Heart left ventricle (tissue), 16 donors: ENCODE measurements around the gene SEC14L1. TPM values are rescaled to one million over a fixed set of nuclear protein-coding genes. Genes with fewer than 3 reads are reported as not detected.
A peak's percentile ranks its signal among the peaks of the same experiment; 100 is the strongest.
"Not testable (repeated sequence)": the region's sequence is repeated elsewhere in the genome, so short reads cannot be mapped to it uniquely, and the experiment has no call there.

ENCODE experiments used
- ATAC-seq, 4 donors: fragments of 200-7000 bp; cut with Tn5 transposase; one replicate each; pipeline ENCODE4 v1.9.1; 2020 to 2022; ENCODE audit warnings: moderate library complexity in 4 of 4, mild to moderate bottlenecking in 3 of 4, moderate number of reproducible peaks in 1 of 4
- DNase-seq, 5 donors: peaks; one replicate each; pipeline ENCODE4 v3.0.0-alpha.2; 2020
- H3K27ac ChIP-seq, 12 donors: fragments of 200-600 bp; sonication (generic) in 4 of 12; one replicate each; pipeline versions ENCODE4 v1.5.0 to v1.8.0; 2016 to 2022; ENCODE audit warnings: mild to moderate bottlenecking in 2 of 12
- H3K27me3 ChIP-seq, 9 donors: fragments of 200-600 bp; sonication (generic) in 2 of 9; one replicate each; pipeline versions ENCODE4 v1.5.1 to v1.8.0; 2016 to 2022; ENCODE audit warnings: mild to moderate bottlenecking in 3 of 9
- H3K36me3 ChIP-seq, 9 donors: fragments of 200-600 bp; sonication (generic) in 2 of 9; one replicate each; pipeline versions ENCODE4 v1.5.0 to v1.8.0; 2018 to 2022; ENCODE audit warnings: mild to moderate bottlenecking in 2 of 9
- H3K4me1 ChIP-seq, 12 donors: fragments of 200-600 bp; sonication (generic) in 4 of 12; one replicate each; pipeline versions ENCODE4 v1.5.0 to v1.8.0; 2016 to 2022; ENCODE audit warnings: mild to moderate bottlenecking in 3 of 12
- H3K4me3 ChIP-seq, 12 donors: fragments of 200-600 bp; sonication (generic) in 4 of 12; one replicate each; pipeline versions ENCODE4 v1.5.0 to v1.8.0; 2017 to 2022; ENCODE audit warnings: mild to moderate bottlenecking in 9 of 12, moderate library complexity in 4 of 12
- H3K9me3 ChIP-seq, 12 donors: fragments of 200-600 bp; sonication (generic) in 4 of 12; one replicate each; pipeline versions ENCODE4 v1.5.0 to v1.8.0; 2016 to 2022; ENCODE audit warnings: mild to moderate bottlenecking in 1 of 12
- POLR2A ChIP-seq, 2 donors: fragments of 450-650 bp; IDR thresholded peaks; one replicate each; pipeline ENCODE4 v1.6.1; 2017; ENCODE audit warnings: antibody characterized with exemption in 2 of 2, mild to moderate bottlenecking in 2 of 2, moderate library complexity in 2 of 2
- WGBS, 4 donors: extraction: QIAGEN DNeasy Blood & Tissue Kit in 2 of 4; methylation state at CpG; one replicate each; pipeline versions ENCODE4 v1.1.5 to v1.1.7; 2013 to 2018; 5-methylcytosine and 5-hydroxymethylcytosine counted together
- intact Hi-C, 10 donors: fragments of 100-400 bp; cut with DNase I; formaldehyde crosslinking; loops; one replicate each; pipeline versions ENCODE4 v1.11.1 to v1.14.2; 2022
- polyA plus RNA-seq, 2 donors: library from polyadenylated mRNA; stranded (reverse); fragments of 200-250 nt; gene quantifications; one replicate each; pipeline ENCODE4 v1.2.3, GENCODE V29; 2013
- total RNA-seq, 9 donors: library from RNA; depleted of rRNA in 2 of 9; stranded (reverse); fragments of >200 nt in 2 of 9; fragmentation: NEBNext Ultra II Directional in 3 of 9; extraction: Animal tissue kit (Norgen Biotek cat#: 25700) in 3 of 9; gene quantifications; one replicate each; pipeline versions ENCODE4 v1.1.0 to v1.2.4, GENCODE V29; 2016 to 2023
- TF ChIP-seq, protein P1 (sequence below), 12 donors: fragments of 200-600 bp; sonication (generic) in 4 of 12; IDR thresholded peaks; one replicate each; pipeline versions ENCODE4 v1.5.0 to v1.8.0; 2018 to 2022; ENCODE audit warnings: antibody characterized with exemption in 12 of 12, mild to moderate bottlenecking in 5 of 12
- donor health status: ischemic (EF 13 %, LVEDD 7.1; RV severe dilation, severe dysfunction).
- donor health status: healthy with polysubstance abuse.
- donor health status: DM: no; HTN: yes; CAD: no.
- donor health status: DM: no; HTN: no; CAD: no.
- donor health status: ischemic (EF 25% LVEDD 6.9; RV normal size, moderate dysfunction).
- donor health status: ischemic (EF 25% LVEDD 5.7; RV mildly dilated, moderate dysfunction).
- donor health status: healthy.
- donor health status: DM: yes; HTN: yes; CAD: no.
- donor health status: ischemic (EF 35%, LVEDD 5.7; RV mildly dilated, moderate dysfunction).
- donor health status: nonischemic (EF 11% LVEDD 7.7; RV severe dilation, severe dysfunction).
- donor health status: DM: yes; HTN: yes; CAD: no.
- donor health status: PGD.
- donor health status: ischemic (EF 29% LVEDD 5.4; RV normal size, mild dysfunction).
- donor health status: nonischemic (EF 23%, LVEDD 6.1; RV moderate dilation, normal function).

The SEC14L1 gene
- total and polyA plus RNA-seq, 11 donors: 26.6 to 116 (median 53.7) TPM

DNA sequence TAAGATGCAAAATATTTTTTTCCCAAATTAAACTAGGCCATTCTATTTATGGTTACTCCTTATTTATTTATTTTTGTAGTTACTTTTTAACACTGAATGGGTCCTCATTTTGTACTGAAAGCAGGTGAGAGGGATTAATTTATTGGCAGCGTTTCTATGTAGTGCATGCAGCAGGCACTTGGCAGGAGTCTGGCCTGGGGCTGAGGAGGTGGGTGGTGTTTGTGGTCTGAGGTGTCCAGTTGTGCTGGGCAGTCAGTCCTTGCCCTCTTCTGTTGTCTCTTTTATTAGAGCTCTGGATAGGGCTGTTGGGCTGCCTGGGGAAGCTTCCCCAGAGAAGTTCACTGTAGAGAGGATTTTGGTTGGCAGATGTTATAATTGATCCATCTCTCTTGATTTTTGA is 12.7 kb downstream of the SEC14L1 start:
- H3K27me3 ChIP-seq: no peaks in the 10 kb centered on the region
- H3K36me3 ChIP-seq: peaks cover 0 to 62% (median 14%) of the 10 kb centered on the region in 9 donors
- no peaks in the 10 kb centered on the region for H3K9me3 ChIP-seq
- peaks cover 4 to 88% (median 56%) of the 10 kb centered on the region in 12 donors for H3K4me1 ChIP-seq
- WGBS, 4 donors: 34 to 46% (median 40%) methylated on average over 1 of the region's 1 CpG
- no peak for DNase-seq
- peak overlapping the region in 1 of 12 donors; percentile 2 for H3K4me3 ChIP-seq
- TF ChIP-seq, protein P1, sequence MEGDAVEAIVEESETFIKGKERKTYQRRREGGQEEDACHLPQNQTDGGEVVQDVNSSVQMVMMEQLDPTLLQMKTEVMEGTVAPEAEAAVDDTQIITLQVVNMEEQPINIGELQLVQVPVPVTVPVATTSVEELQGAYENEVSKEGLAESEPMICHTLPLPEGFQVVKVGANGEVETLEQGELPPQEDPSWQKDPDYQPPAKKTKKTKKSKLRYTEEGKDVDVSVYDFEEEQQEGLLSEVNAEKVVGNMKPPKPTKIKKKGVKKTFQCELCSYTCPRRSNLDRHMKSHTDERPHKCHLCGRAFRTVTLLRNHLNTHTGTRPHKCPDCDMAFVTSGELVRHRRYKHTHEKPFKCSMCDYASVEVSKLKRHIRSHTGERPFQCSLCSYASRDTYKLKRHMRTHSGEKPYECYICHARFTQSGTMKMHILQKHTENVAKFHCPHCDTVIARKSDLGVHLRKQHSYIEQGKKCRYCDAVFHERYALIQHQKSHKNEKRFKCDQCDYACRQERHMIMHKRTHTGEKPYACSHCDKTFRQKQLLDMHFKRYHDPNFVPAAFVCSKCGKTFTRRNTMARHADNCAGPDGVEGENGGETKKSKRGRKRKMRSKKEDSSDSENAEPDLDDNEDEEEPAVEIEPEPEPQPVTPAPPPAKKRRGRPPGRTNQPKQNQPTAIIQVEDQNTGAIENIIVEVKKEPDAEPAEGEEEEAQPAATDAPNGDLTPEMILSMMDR (IDR thresholded peaks at IDR 0.05): no peak
- TF ChIP-seq POLR2A (IDR thresholded peaks at IDR 0.05): no peak
- intact Hi-C loops: loop anchor here in 2 of 10 donors (5.0 kb wide), 2 partner anchors 34 to 39 kb away; no protein-coding TSS in a partner anchor
- H3K27ac ChIP-seq: peak overlapping the region in 7 of 12 donors; percentile 28 to 87 (median 40)
- ATAC-seq: no peak

DNA sequence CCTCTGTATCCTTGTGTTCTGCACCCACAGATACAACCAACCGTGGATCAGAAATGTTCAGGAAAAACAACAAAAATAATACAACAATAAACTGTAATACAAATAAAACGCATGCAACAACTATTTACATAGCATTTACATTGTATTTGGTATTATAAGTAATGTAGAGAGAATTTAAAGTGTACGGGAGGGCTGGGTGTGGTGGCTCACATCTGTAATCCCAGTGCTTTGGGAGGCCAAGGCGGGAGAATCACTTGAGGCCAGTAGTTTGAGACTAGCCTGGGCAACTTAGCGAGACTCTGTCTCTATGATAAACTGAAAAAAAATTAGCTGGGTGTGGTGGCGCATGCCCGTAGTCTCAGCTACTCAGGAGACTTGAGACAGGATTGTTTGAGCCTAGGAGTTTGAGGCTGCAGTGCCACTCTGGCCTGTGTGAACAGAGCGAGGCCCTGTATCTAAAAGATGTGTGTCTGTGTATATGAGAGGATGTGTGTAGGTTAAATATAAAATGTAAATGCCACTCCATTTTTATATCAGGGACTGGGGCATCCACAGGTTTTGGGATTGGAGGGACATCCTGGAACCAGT is 13.3 kb downstream of the SEC14L1 start:
- Histone ChIP-seq H3K4me1 (peaks cover 3 to 84% (median 50%) of the 10 kb centered on the region in 12 donors), H3K27me3 (no peaks in the 10 kb centered on the region), H3K36me3 (peaks cover 0 to 56% (median 11%) of the 10 kb centered on the region in 9 donors), H3K27ac (peak overlapping the region in 6 of 12 donors; percentile 9 to 41 (median 31)), H3K9me3 (no peaks in the 10 kb centered on the region), H3K4me3 (no peak overlapping the region)
- DNase-seq (no peak), ATAC-seq (peak in 1 of 4 donors; percentile 25)
- WGBS, 4 donors: 75 to 81% (median 78%) methylated on average over 8 of the region's 8 CpGs
- intact Hi-C loops: loop anchor here in 2 of 10 donors (5.0 kb wide), 2 partner anchors 33 to 38 kb away; no protein-coding TSS in a partner anchor
- no peak for TF ChIP-seq POLR2A (IDR thresholded peaks at IDR 0.05)
- TF ChIP-seq, protein P1 (IDR thresholded peaks at IDR 0.05): no peak

DNA sequence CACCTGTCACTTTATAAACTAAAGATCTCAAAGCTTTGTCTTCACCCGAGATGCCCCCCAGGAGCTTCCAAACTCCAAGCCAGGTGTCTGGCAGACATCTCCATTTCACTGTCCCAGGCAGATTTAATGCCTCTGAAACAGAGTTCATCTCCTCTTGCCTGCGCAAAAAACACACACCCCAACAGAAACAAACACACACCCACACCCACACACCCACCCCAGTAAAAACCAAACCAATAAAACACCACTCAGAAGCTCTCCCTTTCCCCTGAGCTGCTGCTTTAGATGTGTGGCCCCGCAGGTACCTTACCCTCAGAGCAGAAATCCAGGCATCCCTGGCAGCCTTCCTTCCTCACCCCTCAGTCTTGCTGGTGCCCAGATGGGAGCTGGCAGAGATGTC is 14.4 kb downstream of the SEC14L1 start:
- TF ChIP-seq POLR2A (IDR thresholded peaks at IDR 0.05): no peak
- no peak for DNase-seq
- H3K4me1 ChIP-seq: peaks cover 4 to 80% (median 51%) of the 10 kb centered on the region in 12 donors
- no peaks in the 10 kb centered on the region for H3K9me3 ChIP-seq
- 63 to 77% (median 71%) methylated on average over 3 of the region's 3 CpGs for WGBS, 4 donors
- peak overlapping the region in 4 of 12 donors; percentile 6 to 41 (median 25) for H3K27ac ChIP-seq
- no peak for ATAC-seq
- no peaks in the 10 kb centered on the region for H3K27me3 ChIP-seq
- intact Hi-C loops: loop anchor here in 1 of 10 donors (5.0 kb wide), 1 partner anchor 47 kb away; no protein-coding TSS in a partner anchor
- H3K36me3 ChIP-seq: peaks cover 0 to 46% (median 6%) of the 10 kb centered on the region in 9 donors
- H3K4me3 ChIP-seq: no peak overlapping the region

DNA sequence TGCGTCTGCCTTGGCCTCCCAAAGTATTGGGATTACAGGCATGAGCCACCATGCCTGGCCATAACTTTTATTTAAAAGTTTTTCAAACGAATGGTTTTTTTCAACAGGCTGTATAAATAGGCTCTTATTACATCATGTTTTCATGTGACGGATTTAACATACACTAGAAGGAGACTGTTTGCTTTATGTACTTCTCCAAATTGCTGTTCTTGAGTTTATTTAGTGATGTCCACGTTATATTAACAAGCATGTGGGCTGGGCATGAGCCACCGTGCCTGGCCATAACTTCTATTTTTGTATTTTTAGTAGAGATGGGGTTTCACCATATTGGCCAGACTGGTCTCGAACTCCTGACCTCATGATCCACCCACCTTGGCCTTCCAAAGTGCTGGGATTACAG is 17.0 kb downstream of the SEC14L1 start:
- DNase-seq, H3K27me3 ChIP-seq, H3K4me3 ChIP-seq, ATAC-seq, H3K9me3 ChIP-seq, H3K27ac ChIP-seq: not testable (repeated sequence)
- H3K4me1 ChIP-seq: peaks cover 9 to 76% (median 58%) of the 10 kb centered on the region in 12 donors
- intact Hi-C loops: loop anchor here in 1 of 10 donors (5.0 kb wide), 1 partner anchor 45 kb away; no protein-coding TSS in a partner anchor
- 67 to 77% (median 75%) methylated on average over 6 of the region's 6 CpGs for WGBS, 4 donors
- H3K36me3 ChIP-seq: peaks cover 0 to 25% (median 0%) of the 10 kb centered on the region in 9 donors

DNA sequence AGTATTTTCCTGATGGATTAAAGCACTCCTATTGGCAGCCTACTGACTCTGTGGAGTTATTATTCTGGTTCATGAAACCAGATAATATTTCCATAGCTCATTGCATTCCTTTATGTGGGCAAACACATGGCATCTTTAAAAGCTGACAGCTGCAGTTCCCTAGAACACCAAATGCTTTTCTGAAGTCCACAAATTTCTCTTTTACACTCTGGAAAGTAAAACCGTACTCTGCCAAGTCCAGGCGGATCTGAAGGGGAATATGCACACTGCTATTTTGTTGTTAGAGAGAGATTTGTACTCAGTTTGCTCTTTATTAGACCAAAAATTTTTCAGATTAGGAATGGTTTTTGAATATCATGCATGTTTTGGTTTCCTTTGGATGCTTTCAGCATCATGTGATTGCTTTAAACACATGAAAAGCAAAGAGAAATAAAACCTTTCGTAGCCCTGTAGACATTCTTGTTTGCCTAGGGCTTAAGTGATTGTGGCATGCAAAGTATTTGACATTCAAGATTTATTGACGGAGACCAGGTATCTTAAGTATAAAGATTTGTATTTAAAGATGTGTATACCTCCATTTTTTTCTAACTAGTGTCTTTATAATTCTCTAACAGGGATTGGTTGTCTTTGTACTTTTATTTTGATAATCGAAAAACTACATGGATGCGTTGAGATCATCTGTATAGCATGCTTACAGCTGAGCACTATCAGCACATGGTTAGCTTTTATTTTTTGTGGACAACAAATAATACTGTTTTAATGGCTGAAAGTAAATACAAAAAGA is 19.5 kb downstream of the SEC14L1 start:
- H3K36me3 ChIP-seq: peaks cover 0 to 22% (median 0%) of the 10 kb centered on the region in 9 donors
- H3K27me3 ChIP-seq: no peaks in the 10 kb centered on the region
- no peaks in the 10 kb centered on the region for H3K9me3 ChIP-seq
- no peak for ATAC-seq
- intact Hi-C loops: loop anchor here in 1 of 10 donors (5.0 kb wide), 1 partner anchor 47 kb away; no protein-coding TSS in a partner anchor
- H3K27ac ChIP-seq: peak overlapping the region in 8 of 12 donors; percentile 13 to 64 (median 41)
- DNase-seq: no peak
- TF ChIP-seq, protein P1 (IDR thresholded peaks at IDR 0.05): no peak
- H3K4me1 ChIP-seq: peaks cover 25 to 79% (median 63%) of the 10 kb centered on the region in 12 donors
- WGBS, 4 donors: 27 to 37% (median 36%) methylated on average over 6 of the region's 6 CpGs
- peak overlapping the region in 1 of 12 donors; percentile 0 for H3K4me3 ChIP-seq
